HUES64 (cell line): Measurements from ENCODE around the gene EFHC1.

Experiments
- H3K27ac ChIP-seq: 2 replicates; pipeline ENCODE4 v1.7.0; 2013; ENCODE audit warnings: low read depth, low read length, inconsistent platforms
- H3K27me3 ChIP-seq: 2 replicates; pipeline ENCODE4 v1.6.1; 2013; ENCODE audit warnings: mild to moderate bottlenecking, low read length; ENCODE audit not compliant: insufficient read depth
- H3K36me3 ChIP-seq: 2 replicates; pipeline ENCODE4 v1.6.1; 2013; ENCODE audit warnings: mild to moderate bottlenecking, low read length; ENCODE audit not compliant: insufficient read depth
- H3K4me1 ChIP-seq: 2 replicates; pipeline ENCODE4 v1.6.1; 2013; ENCODE audit warnings: mild to moderate bottlenecking, low read length, moderate library complexity; ENCODE audit not compliant: insufficient read depth
- H3K4me3 ChIP-seq: 2 replicates; pipeline ENCODE4 v1.5.1; 2013; ENCODE audit warnings: mild to moderate bottlenecking, low read length, moderate library complexity
- H3K9ac ChIP-seq: 2 replicates; pipeline ENCODE4 v1.6.1; 2013; ENCODE audit warnings: mild to moderate bottlenecking, low read depth, low read length
- H3K9me3 ChIP-seq: 2 replicates; pipeline ENCODE4 v1.6.1; 2013; ENCODE audit warnings: low read depth, low read length; ENCODE audit not compliant: insufficient read depth
- WGBS: fragments of 150-250, 120-280 bp; methylation state at CpG from one replicate; pipeline ENCODE4 v1.1.7; 2013; ENCODE audit warnings: missing lambda C conversion rate; 5-methylcytosine and 5-hydroxymethylcytosine counted together

The EFHC1 gene

DNA sequence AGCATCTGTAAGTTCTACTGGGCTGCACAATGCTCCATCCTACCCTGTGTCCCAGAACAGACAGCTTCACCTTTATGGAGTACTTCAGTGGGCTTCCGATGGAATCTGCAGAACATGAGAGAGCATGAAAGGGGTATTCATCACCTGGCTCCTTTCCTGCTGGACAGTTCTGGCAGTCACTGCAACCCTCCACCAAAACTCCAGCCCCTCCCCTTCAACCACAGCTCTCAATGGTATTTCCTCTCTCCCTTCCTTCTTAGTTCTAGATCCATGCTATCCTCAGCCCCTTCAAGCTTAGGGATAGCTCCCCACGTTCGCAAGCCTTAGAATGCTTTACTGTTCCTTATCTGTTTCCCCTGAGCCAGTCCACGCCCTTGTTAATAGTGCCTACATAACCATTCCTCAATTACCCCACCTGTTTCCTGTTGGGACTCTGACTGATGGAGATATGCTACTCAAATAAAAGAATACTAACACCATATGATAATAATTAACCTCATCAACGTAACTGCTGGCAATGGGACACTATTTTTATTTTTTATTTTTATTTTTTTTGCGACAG lies 130.0 kb downstream of the EFHC1 start:
- Histone ChIP-seq H3K4me1 (peaks cover 39% of the 10 kb centered on the region), H3K27me3 (no peaks in the 10 kb centered on the region), H3K27ac (no peak overlapping the region), H3K36me3 (no peaks in the 10 kb centered on the region), H3K9ac (no peak overlapping the region), H3K9me3 (no peaks in the 10 kb centered on the region), H3K4me3 (no peak overlapping the region)
- WGBS: 85% methylated on average over 5 of the region's 6 CpGs

DNA sequence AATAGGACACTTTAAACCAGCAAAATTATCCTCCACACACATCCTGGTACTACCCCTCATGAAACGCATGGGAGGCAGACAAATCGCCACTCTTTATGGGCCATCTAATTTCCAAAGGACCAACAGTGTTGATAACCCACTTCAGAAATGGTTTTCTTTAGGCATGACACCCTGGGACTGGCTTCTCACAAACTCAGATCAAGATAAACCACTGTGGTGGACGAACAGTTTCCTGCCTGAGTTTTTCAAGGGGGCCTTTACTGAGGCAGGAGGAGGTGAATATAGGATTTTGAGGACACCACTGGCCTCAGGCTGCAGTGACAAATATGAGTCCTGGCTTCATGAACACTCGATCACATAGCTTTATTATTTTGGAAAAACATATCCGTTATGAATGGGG lies 130.7 kb downstream of the EFHC1 start:
- 92% methylated on average over 5 of the region's 5 CpGs for WGBS
- Histone ChIP-seq H3K27ac (no peak overlapping the region; the same call in 1 of the 2 replicates), H3K27me3 (no peaks in the 10 kb centered on the region), H3K36me3 (no peaks in the 10 kb centered on the region), H3K4me1 (peaks cover 42% of the 10 kb centered on the region), H3K9ac (no peak overlapping the region), H3K9me3 (no peaks in the 10 kb centered on the region), H3K4me3 (no peak overlapping the region)

DNA sequence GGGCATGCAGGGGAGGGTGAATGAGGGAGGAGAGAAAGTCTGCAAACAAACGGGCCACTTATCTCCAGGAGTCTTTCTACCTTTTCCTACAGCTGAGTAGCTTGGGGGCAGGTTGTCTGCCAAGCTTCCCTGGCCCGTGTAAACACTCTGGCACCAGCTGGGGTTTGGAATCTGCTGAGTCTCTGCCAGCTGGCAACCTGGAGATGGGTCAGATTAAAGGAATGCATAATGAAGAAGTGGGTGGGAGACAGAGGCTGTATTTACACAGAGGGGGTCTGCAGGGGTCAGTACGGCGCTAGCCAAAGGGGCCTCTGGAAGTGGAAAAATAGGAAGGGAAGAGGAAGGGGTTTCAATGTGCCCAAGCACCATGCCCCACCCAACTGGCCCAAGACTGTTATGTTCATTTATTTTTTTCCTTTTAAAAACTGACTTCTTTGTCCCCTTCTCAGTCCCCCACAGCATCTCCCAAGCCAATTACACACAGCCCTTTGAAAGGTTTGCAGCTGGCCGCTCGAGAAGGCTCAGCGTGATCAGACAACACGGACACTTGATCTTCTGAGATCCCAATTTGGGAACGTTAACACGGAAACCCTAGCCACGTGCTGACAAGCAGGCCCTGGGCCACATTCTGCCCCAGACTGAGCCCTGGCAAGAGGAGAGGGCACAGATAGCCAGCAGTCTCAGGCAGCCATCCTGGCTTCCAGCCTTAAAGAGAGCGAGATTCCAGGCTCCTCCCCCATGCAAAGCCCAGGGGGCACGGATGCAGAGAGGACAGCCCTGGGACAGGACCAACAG lies 131.5 kb downstream of the EFHC1 start:
- Histone ChIP-seq H3K4me3 (peak overlapping the region; percentile 5; the same call in 1 of the 2 replicates), H3K4me1 (peaks cover 40% of the 10 kb centered on the region), H3K27me3 (no peaks in the 10 kb centered on the region), H3K36me3 (no peaks in the 10 kb centered on the region), H3K27ac (peak overlapping the region; percentile 33), H3K9me3 (no peaks in the 10 kb centered on the region), H3K9ac (peak overlapping the region; percentile 42; the same call in 1 of the 2 replicates)
- WGBS: 27% methylated on average over 13 of the region's 13 CpGs

DNA sequence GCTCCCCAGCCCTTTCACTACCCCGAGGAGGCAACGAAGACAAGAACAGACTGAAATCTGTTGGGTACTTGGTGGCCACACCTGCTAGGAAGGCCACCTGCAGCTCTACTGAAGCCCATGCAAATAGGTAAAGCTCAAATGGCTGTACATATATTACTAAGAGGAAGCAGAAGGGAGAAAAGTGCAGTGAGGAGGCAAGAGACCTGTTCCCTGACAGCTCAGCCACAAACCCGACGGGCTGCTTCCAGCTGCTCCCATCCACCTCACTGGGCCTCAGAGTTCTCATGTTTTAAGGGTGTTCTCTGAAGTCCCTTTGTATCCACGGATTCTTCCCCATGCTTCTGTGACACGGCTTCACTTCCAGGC lies 132.1 kb downstream of the EFHC1 start:
- Histone ChIP-seq H3K36me3 (no peaks in the 10 kb centered on the region), H3K4me1 (peaks cover 40% of the 10 kb centered on the region), H3K27me3 (no peaks in the 10 kb centered on the region), H3K9ac (peak overlapping the region; percentile 42; the same call in 1 of the 2 replicates), H3K9me3 (no peaks in the 10 kb centered on the region), H3K27ac (peak overlapping the region; percentile 33), H3K4me3 (peak overlapping the region; percentile 5; the same call in 1 of the 2 replicates)
- WGBS: 40% methylated on average over 6 of the region's 6 CpGs

DNA sequence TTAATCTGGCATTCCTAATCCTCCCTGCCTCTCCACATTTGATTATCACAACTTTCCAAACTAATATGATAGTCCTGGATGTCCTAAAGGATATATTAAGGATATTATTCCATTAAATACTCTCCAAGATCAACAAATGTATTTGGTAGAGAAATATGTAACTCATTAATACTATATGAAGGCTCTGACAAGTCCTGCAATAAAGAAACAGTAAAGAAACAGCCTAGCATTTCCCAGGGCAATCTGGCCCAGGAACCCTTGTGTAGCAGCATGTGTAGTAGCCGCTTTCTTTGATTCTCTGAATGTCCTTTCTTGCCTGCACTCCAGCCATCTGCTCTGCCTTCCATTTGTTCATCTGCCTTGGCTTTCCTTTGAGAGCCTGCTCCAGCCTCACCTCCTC lies 133.0 kb downstream of the EFHC1 start:
- no peaks in the 10 kb centered on the region for H3K9me3 ChIP-seq
- no peaks in the 10 kb centered on the region for H3K27me3 ChIP-seq
- WGBS: 98% methylated on average over 1 of the region's 1 CpG
- no peak overlapping the region for H3K9ac ChIP-seq
- no peak overlapping the region for H3K27ac ChIP-seq
- peaks cover 49% of the 10 kb centered on the region for H3K4me1 ChIP-seq
- H3K36me3 ChIP-seq: no peaks in the 10 kb centered on the region
- H3K4me3 ChIP-seq: no peak overlapping the region

DNA sequence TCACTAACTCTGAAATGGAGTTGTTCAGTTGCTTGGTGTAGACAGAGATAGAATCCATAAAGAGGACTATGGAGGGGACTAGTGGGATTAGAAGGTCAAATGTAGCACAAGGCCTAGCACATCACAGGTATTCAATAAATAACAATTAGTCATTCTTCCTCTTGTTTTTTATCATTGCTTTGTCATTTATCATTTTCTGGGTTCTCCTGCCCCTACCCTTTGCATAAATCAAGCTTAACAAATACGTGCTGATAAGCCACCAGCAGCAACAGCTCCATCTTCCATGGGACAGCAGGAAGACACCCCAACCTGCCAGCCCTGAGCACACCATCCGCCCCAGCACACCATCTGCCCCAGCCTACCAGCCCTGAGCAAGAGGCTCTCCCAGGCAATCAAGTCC lies 133.6 kb downstream of the EFHC1 start:
- Histone ChIP-seq H3K27me3 (no peaks in the 10 kb centered on the region), H3K27ac (no peak overlapping the region), H3K9me3 (no peaks in the 10 kb centered on the region), H3K4me1 (peaks cover 55% of the 10 kb centered on the region), H3K9ac (no peak overlapping the region), H3K4me3 (no peak overlapping the region), H3K36me3 (no peaks in the 10 kb centered on the region)
- WGBS: 95% methylated on average over 2 of the region's 2 CpGs

DNA sequence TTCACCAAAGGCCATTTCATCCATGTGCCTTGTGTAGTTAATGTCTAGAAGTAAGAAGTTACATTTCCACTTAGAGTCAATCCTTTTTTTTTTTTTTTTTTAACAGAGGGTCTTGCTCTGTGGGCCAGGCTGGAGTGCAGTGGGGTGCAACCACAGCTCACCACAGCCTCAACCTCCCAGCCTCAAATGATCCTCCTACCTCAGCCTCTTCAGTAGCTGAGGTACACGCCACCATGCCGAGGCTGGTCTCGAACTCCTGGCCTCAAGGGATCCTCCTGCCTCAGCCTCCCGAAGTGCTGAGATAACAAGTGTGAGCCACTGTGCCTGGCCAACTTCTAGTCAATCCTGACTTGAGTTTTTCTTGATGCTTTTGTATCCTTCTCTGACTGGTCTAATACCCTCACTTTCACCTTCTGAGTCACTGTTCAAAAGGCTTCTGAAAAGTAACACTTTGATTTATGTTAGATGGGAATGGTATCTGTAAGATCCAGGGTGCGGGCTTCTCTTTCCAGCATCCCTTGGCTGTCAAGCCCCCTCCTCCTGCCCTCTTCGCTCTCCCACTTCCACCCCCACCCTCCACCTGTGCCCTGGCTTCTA lies 134.6 kb downstream of the EFHC1 start:
- H3K4me1 ChIP-seq: peaks cover 55% of the 10 kb centered on the region
- no peaks in the 10 kb centered on the region for H3K27me3 ChIP-seq
- H3K9ac ChIP-seq: no peak overlapping the region
- H3K4me3 ChIP-seq: no peak overlapping the region
- 96% methylated on average over 6 of the region's 6 CpGs for WGBS
- no peak overlapping the region for H3K27ac ChIP-seq
- H3K36me3 ChIP-seq: no peaks in the 10 kb centered on the region
- H3K9me3 ChIP-seq: no peaks in the 10 kb centered on the region

DNA sequence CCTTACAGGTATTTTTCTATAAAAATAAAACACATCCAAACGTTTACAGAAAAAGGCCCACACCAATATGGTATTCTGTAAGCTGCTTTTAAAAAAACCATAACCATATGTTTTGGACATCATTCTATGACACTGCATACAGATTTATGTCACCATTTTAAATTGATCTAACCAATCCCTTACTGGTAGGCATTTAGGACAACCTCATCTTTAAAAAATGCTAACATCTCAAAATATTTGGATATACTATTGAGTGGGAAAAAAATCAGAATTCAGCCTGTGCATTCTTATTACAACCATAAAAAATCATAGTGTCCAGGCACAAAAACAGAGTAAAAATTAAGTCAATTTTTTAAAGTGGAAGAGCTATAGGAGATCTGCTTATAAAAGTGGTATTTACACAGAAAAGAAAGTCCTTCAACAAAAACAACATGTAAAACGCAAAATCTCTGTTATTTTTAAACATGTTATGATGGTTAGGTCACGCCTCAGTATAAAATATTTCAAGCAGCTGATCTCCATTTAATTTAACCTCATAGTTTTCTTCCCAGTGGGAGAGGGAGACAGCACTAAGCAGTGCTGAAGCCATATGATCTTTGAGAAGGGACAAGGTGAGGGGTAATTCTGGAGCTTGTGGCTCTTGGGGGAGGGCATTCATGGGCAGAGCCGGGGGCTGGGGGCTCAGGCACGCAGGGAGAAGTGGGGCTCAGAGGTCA lies 135.5 kb downstream of the EFHC1 start:
- peaks cover 48% of the 10 kb centered on the region for H3K4me1 ChIP-seq
- H3K4me3 ChIP-seq: no peak overlapping the region
- H3K9me3 ChIP-seq: no peaks in the 10 kb centered on the region
- H3K9ac ChIP-seq: no peak overlapping the region
- 91% methylated on average over 3 of the region's 5 CpGs for WGBS
- no peaks in the 10 kb centered on the region for H3K27me3 ChIP-seq
- no peak overlapping the region for H3K27ac ChIP-seq
- no peaks in the 10 kb centered on the region for H3K36me3 ChIP-seq

DNA sequence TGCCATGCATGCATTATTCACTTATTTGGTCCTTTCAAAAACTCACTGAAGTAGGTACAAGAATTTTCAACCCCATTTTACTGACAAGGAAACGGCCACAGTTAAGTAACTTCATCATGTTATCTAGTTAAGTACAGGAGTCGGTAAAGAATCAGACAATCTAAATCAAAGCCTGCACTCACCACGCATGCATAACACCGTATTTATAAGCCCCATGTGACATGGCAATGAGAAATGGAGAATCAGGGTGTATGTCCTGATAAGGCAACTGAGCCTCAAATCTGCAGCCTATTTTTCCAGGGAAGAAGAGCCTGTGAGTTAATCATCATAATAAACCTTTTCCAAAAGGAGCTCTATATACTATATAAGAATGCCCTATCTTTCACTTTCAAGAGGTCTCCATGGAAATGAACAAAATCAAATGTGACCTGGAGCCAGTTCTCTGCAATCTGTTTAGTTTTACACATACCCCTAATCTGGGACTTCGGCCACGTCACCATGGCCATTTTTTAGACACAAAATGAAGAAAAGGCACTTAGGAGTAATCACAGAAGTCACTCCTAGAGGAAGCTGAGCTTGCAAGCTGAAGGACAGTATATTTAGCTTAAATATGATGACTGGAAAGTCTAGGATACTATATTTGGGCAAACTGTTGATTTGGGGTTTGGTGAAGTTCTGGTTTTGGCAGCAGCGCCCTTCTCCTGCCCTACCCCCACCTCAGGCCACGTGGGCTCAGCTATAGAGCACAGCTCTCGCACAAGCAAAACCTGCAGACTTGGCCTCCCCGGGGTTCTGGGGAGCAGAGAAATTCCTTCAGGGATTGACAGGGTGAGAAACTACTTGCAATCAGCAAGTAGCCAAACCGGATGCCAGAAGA lies 137.5 kb downstream of the EFHC1 start:
- Histone ChIP-seq H3K9ac (no peak overlapping the region), H3K36me3 (no peaks in the 10 kb centered on the region), H3K4me1 (peaks cover 29% of the 10 kb centered on the region), H3K27me3 (no peaks in the 10 kb centered on the region), H3K27ac (peak overlapping the region; percentile 57), H3K4me3 (no peak overlapping the region), H3K9me3 (no peaks in the 10 kb centered on the region)
- WGBS: 65% methylated on average over 11 of the region's 11 CpGs

DNA sequence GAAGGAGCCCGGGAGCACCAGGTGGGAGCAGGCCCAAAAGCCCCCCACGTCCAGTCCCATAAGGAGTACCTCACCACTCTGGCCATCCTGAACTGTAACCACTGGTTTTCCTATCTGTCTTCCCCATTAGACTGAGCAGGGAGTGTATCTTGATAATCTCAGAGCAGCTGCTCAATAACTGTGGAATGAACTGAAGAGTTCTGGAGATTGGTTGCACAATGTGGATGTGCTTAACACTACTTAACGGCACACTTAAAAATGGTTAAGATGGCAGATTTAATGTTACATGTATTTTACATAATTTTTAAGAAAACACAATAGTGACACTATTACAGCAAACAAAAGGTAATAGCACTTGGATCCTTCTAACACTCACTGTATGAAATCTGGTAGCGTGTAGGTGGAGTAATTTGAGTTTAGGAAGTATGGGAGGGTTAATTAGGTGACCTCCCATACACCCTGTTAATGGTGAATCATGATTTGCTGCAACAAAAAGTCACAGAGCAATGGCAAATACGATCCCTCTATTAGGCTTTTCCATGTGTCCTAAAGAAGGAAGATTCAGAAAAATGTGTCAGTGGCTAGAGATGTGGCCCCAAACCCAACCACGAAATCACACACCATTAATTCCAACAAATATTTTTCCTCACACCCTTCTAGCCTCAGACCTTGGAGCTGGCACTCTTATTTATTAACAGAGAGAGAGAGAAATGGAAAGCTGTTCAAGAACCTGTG lies 138.3 kb downstream of the EFHC1 start:
- Histone ChIP-seq H3K9me3 (no peaks in the 10 kb centered on the region), H3K27me3 (no peaks in the 10 kb centered on the region), H3K4me1 (peaks cover 25% of the 10 kb centered on the region), H3K36me3 (no peaks in the 10 kb centered on the region), H3K9ac (no peak overlapping the region), H3K27ac (peak overlapping the region; percentile 57), H3K4me3 (no peak overlapping the region)
- 77% methylated on average over 4 of the region's 6 CpGs for WGBS
